PC-3 (cell line): ENCODE data around the gene ACTG1. TPM values are rescaled to one million over a fixed set of nuclear protein-coding genes. Genes with fewer than 3 reads are reported as not detected.

ENCODE experiments used
- ATAC-seq: fragments of 200-7000 bp; cut with Tn5 transposase; 2 replicates; pipeline ENCODE4 v1.9.1; 2020; ENCODE audit warnings: mild to moderate bottlenecking, moderate library complexity
- BruUV-seq: library from RNA; stranded (reverse); fragments of 400-500 nt; replicated peaks from 2 replicates; lab custom pipeline; 2021; lab: Mats Ljungman, UMichigan
- CTCF ChIA-PET: fragments of 300-600 bp; sonication (Branson Sonifier 250); formaldehyde crosslinking; loops from one replicate; lab custom pipeline; 2022; ENCODE audit warnings: antibody characterized with exemption; lab: Charles Lee
- POLR2A ChIA-PET: fragments of 300-600 bp; sonication (Branson Sonifier 250); formaldehyde crosslinking; loops from one replicate; lab custom pipeline; 2022; ENCODE audit warnings: antibody characterized with exemption; ENCODE audit not compliant: unreplicated experiment; lab: Charles Lee
- DNase-seq: peaks from one replicate; pipeline ENCODE4 v3.0.0-alpha.2; 2015
- H2AFZ ChIP-seq: fragments of 300-600 bp; sonication (generic); 2 replicates; pipeline ENCODE4 v1.6.0; 2016; ENCODE audit warnings: antibody characterized with exemption, low read length
- H3F3A ChIP-seq: fragments of 300-600 bp; sonication (generic); one replicate; pipeline ENCODE4 v1.6.0; 2017; ENCODE audit warnings: antibody characterized with exemption, low read length, control low read depth, mild to moderate bottlenecking; ENCODE audit not compliant: unreplicated experiment
- H3K27ac ChIP-seq: fragments of 300-600 bp; sonication (generic); 2 replicates; pipeline ENCODE4 v1.5.1; 2016; ENCODE audit warnings: mild to moderate bottlenecking, low read length
- H3K27me3 ChIP-seq: fragments of 300-600 bp; sonication (generic); 2 replicates; pipeline ENCODE4 v1.6.1; 2016; ENCODE audit warnings: low read length, mixed read lengths
- H3K36me3 ChIP-seq: fragments of 300-600 bp; sonication (generic); 2 replicates; pipeline ENCODE4 v1.6.1; 2016; ENCODE audit warnings: low read depth, mixed run types, low read length, mixed read lengths
- H3K4me1 ChIP-seq: fragments of 300-600 bp; sonication (generic); 2 replicates; pipeline ENCODE4 v1.5.1; 2016; ENCODE audit warnings: low read length; ENCODE audit not compliant: insufficient read depth
- H3K4me2 ChIP-seq: fragments of 300-600 bp; sonication (generic); 2 replicates; pipeline ENCODE4 v1.6.0; 2016; ENCODE audit warnings: low read length
- H3K4me3 ChIP-seq: fragments of 300-600 bp; sonication (generic); 2 replicates; pipeline ENCODE4 v1.5.1; 2016; ENCODE audit warnings: mild to moderate bottlenecking, low read length, mixed read lengths
- H3K79me2 ChIP-seq: fragments of 300-600 bp; sonication (generic); 2 replicates; pipeline ENCODE4 v1.6.1; 2017; ENCODE audit warnings: low read length, mixed read lengths
- H3K9ac ChIP-seq: fragments of 300-600 bp; sonication (generic); 2 replicates; pipeline ENCODE4 v1.6.0; 2016; ENCODE audit warnings: mild to moderate bottlenecking, low read length
- H3K9me2 ChIP-seq: fragments of 300-600 bp; sonication (generic); replicated peaks from 2 replicates; pipeline ENCODE4 v1.6.1; 2016; ENCODE audit warnings: mixed run types, low read length, mixed read lengths
- H3K9me3 ChIP-seq: fragments of 300-600 bp; sonication (generic); 2 replicates; pipeline ENCODE4 v1.6.1; 2016; ENCODE audit warnings: low read length, mixed read lengths
- H4K20me1 ChIP-seq: fragments of 300-600 bp; sonication (generic); 2 replicates; pipeline ENCODE4 v1.6.1; 2016; ENCODE audit warnings: low read length, mixed read lengths
- CTCF ChIP-seq: fragments of 300-600 bp; sonication (generic); conservative IDR thresholded peaks from 2 replicates; pipeline ENCODE4 v1.5.1; 2017; ENCODE audit warnings: antibody characterized with exemption, low read depth, mild to moderate bottlenecking, low read length
- EZH2 ChIP-seq: fragments of 300-600 bp; sonication (generic); IDR thresholded peaks from one replicate; pipeline ENCODE4 v1.6.1; 2017; ENCODE audit warnings: antibody characterized with exemption, mild to moderate bottlenecking, low read length; ENCODE audit not compliant: unreplicated experiment
- EZH2phosphoT487 ChIP-seq: fragments of 300-600 bp; sonication (generic); IDR thresholded peaks from 2 replicates; pipeline ENCODE4 v1.6.1; 2018; ENCODE audit warnings: mild to moderate bottlenecking, antibody characterized with exemption, low read length, borderline replicate concordance
- intact Hi-C: fragments of 100-400 bp; cut with micrococcal nuclease; formaldehyde crosslinking; loops from 2 replicates; pipeline ENCODE4 v1.9.0; 2023
- total RNA-seq: library from RNA; depleted of rRNA; stranded (reverse); fragments of >200 nt; gene quantifications from 2 replicates; pipeline ENCODE4 v1.2.3, GENCODE V29; 2014

The ACTG1 gene
- total RNA-seq, 1 experiment from 2014 or later = 4,503 TPM

- no peaks in the 10 kb centered on the region for H3K4me1 ChIP-seq
- intact Hi-C loops = no loop called here
- no peak overlapping the region for H3K4me3 ChIP-seq
- H3K36me3 ChIP-seq = no peaks in the 10 kb centered on the region
- no peak overlapping the region for H3K27ac ChIP-seq
- no TSS peak for BruUV-seq
- H3K4me2 ChIP-seq = no peak overlapping the region
- no peak overlapping the region for H3K9ac ChIP-seq
- POLR2A ChIA-PET = no interaction called here
- CTCF ChIA-PET = no interaction called here
- no peaks in the 10 kb centered on the region for H3K79me2 ChIP-seq
- H3F3A ChIP-seq = no peaks in the 10 kb centered on the region
- H3K9me2 ChIP-seq = no peaks in the 10 kb centered on the region
- ATAC-seq = no peak
- no peaks in the 10 kb centered on the region for H4K20me1 ChIP-seq
- no peak overlapping the region for H2AFZ ChIP-seq
- TF ChIP-seq CTCF (no peak), EZH2phosphoT487 (no peak), EZH2 (no peak)
- DNase-seq = no peak
- no peaks in the 10 kb centered on the region for H3K9me3 ChIP-seq
- H3K27me3 ChIP-seq = no peaks in the 10 kb centered on the region
Observed at GRCh38 chr17:81470270-81470943, 42.2 kb downstream of the ACTG1 start.

- no peaks in the 10 kb centered on the region for H3K9me2 ChIP-seq
- no peak overlapping the region for H3K4me3 ChIP-seq
- no peaks in the 10 kb centered on the region for H4K20me1 ChIP-seq
- intact Hi-C loops = no loop called here
- no peak overlapping the region for H3K27ac ChIP-seq
- no peak for TF ChIP-seq CTCF
- TF ChIP-seq EZH2phosphoT487 = no peak
- TF ChIP-seq EZH2 = no peak
- ATAC-seq (no peak), DNase-seq (no peak)
- H3K9me3 ChIP-seq = no peaks in the 10 kb centered on the region
- no peaks in the 10 kb centered on the region for H3K27me3 ChIP-seq
- no peaks in the 10 kb centered on the region for H3K79me2 ChIP-seq
- no peak overlapping the region for H2AFZ ChIP-seq
- H3K36me3 ChIP-seq = no peaks in the 10 kb centered on the region
- H3K4me2 ChIP-seq = no peak overlapping the region
- ChIA-PET CTCF (no interaction called here), POLR2A (no interaction called here)
- H3K4me1 ChIP-seq = no peaks in the 10 kb centered on the region
- no TSS peak for BruUV-seq
- no peaks in the 10 kb centered on the region for H3F3A ChIP-seq
- no peak overlapping the region for H3K9ac ChIP-seq
Observed at GRCh38 chr17:81469266-81469665, 43.3 kb downstream of the ACTG1 start.

GRCh38 chr17:81468770-81469121 lies 43.9 kb downstream of the ACTG1 start:
- no peak overlapping the region for H3K9ac ChIP-seq
- ChIA-PET CTCF (no interaction called here), POLR2A (no interaction called here)
- H3K79me2 ChIP-seq = no peaks in the 10 kb centered on the region
- no peaks in the 10 kb centered on the region for H4K20me1 ChIP-seq
- no peak overlapping the region for H3K4me2 ChIP-seq
- BruUV-seq = no TSS peak
- H3K4me1 ChIP-seq = no peaks in the 10 kb centered on the region
- TF ChIP-seq CTCF (no peak), EZH2phosphoT487 (no peak), EZH2 (no peak)
- no peaks in the 10 kb centered on the region for H3K9me2 ChIP-seq
- no peaks in the 10 kb centered on the region for H3K9me3 ChIP-seq
- H2AFZ ChIP-seq = no peak overlapping the region
- H3K27me3 ChIP-seq = no peaks in the 10 kb centered on the region
- no peaks in the 10 kb centered on the region for H3F3A ChIP-seq
- H3K27ac ChIP-seq = no peak overlapping the region
- DNase-seq (no peak), ATAC-seq (no peak)
- H3K36me3 ChIP-seq = no peaks in the 10 kb centered on the region
- intact Hi-C loops = no loop called here
- H3K4me3 ChIP-seq = no peak overlapping the region
